Left lung (tissue), 10 donors: ENCODE measurements around the gene TRIM65. TPM values are rescaled to one million over a fixed set of nuclear protein-coding genes. Genes with fewer than 3 reads are reported as not detected.

Experiments
- ATAC-seq: fragments of 200-7000 bp; cut with Tn5 transposase; one replicate; pipeline ENCODE4 v1.9.1; 2020; ENCODE audit warnings: moderate library complexity
- DNase-seq, 4 donors: peaks; one replicate each; pipeline ENCODE4 v3.0.0-alpha.2; 2013 to 2020
- H3K27ac ChIP-seq, 2 donors: fragments of 200-600 bp; sonication (generic) in 1 of 2; one replicate each; pipeline versions ENCODE4 v1.5.0 to v1.8.0; 2020 to 2021
- H3K27me3 ChIP-seq, 2 donors: fragments of 200-600 bp; sonication (generic) in 1 of 2; one replicate each; pipeline versions ENCODE4 v1.5.0 to v1.8.0; 2020 to 2021
- H3K36me3 ChIP-seq, 2 donors: fragments of 200-600 bp; sonication (generic) in 1 of 2; one replicate each; pipeline versions ENCODE4 v1.5.0 to v1.8.0; 2020 to 2021
- H3K4me1 ChIP-seq, 2 donors: fragments of 200-600 bp; one replicate each; pipeline ENCODE4 v1.8.0; 2021
- H3K4me3 ChIP-seq, 2 donors: fragments of 200-600 bp; sonication (generic) in 1 of 2; one replicate each; pipeline versions ENCODE4 v1.5.0 to v1.8.0; 2020 to 2021; ENCODE audit warnings: mild to moderate bottlenecking in 1 of 2
- H3K9me3 ChIP-seq, 2 donors: fragments of 200-600 bp; sonication (generic) in 1 of 2; one replicate each; pipeline versions ENCODE4 v1.5.0 to v1.8.0; 2020 to 2021
- CTCF ChIP-seq, 2 donors: fragments of 200-600 bp; sonication (generic) in 1 of 2; IDR thresholded peaks; one replicate each; pipeline versions ENCODE4 v1.5.0 to v1.8.0; 2021; ENCODE audit warnings: antibody characterized with exemption in 2 of 2
- intact Hi-C, 2 donors: fragments of 100-400 bp; cut with DNase I; formaldehyde crosslinking; loops; one replicate each; pipeline versions ENCODE4 v1.11.2 to v1.14.2; 2022
- polyA plus RNA-seq, 6 donors: library from polyadenylated mRNA; unstranded; fragments of 120-200 nt; gene quantifications; one replicate each; pipeline ENCODE4 v1.2.1, GENCODE V29; 2013; ENCODE audit not compliant: insufficient read length in 6 of 6
- total RNA-seq, 2 donors: library from RNA; stranded (reverse); fragmentation: NEBNext Ultra II Directional; extraction: Animal tissue kit (Norgen Biotek cat#: 25700); gene quantifications; one replicate each; pipeline ENCODE4 v1.2.1, GENCODE V29; 2021
- donor health status: DM: no; HTN: yes; CAD: no.
- donor health status: DM: no; HTN: no; CAD: no.

Gene TRIM65
- total and polyA plus RNA-seq, 8 donors, result 15.8 to 35.1 (median 20.0) TPM

- Histone ChIP-seq H3K27ac (no peak overlapping the region), H3K36me3 (no peaks in the 10 kb centered on the region), H3K27me3 (no peaks in the 10 kb centered on the region), H3K4me1 (peaks cover 0 to 4% of the 10 kb centered on the region in 2 donors), H3K9me3 (no peaks in the 10 kb centered on the region), H3K4me3 (no peak overlapping the region)
- no peak for ATAC-seq
- intact Hi-C loops, result no loop called here
- no peak for TF ChIP-seq CTCF (IDR thresholded peaks at IDR 0.05)
- DNase-seq, result peak in 1 of 4 donors; percentile 17
These were observed 34.3 kb upstream of the TRIM65 start for GRCh38 chr17:75931062-75931461.

GRCh38 chr17:75927286-75927922 is 30.7 kb upstream of the TRIM65 start:
- no peaks in the 10 kb centered on the region for H3K36me3 ChIP-seq
- intact Hi-C loops, result no loop called here
- H3K4me1 ChIP-seq, result peaks cover 0 to 4% of the 10 kb centered on the region in 2 donors
- peak in 2 of 4 donors; percentile 30 to 74 for DNase-seq
- peak; percentile 30 to 50 for TF ChIP-seq CTCF (IDR thresholded peaks at IDR 0.05)
- no peak overlapping the region for H3K27ac ChIP-seq
- no peaks in the 10 kb centered on the region for H3K27me3 ChIP-seq
- no peaks in the 10 kb centered on the region for H3K9me3 ChIP-seq
- no peak overlapping the region for H3K4me3 ChIP-seq
- peak; percentile 86 for ATAC-seq

- no peaks in the 10 kb centered on the region for H3K27me3 ChIP-seq
- H3K4me3 ChIP-seq, result no peak overlapping the region
- H3K27ac ChIP-seq, result no peak overlapping the region
- ATAC-seq (no peak), DNase-seq (no peak)
- no peaks in the 10 kb centered on the region for H3K36me3 ChIP-seq
- H3K9me3 ChIP-seq, result no peaks in the 10 kb centered on the region
- peaks cover 0 to 4% of the 10 kb centered on the region in 2 donors for H3K4me1 ChIP-seq
- intact Hi-C loops, result no loop called here
- no peak for TF ChIP-seq CTCF (IDR thresholded peaks at IDR 0.05)
These were observed 29.7 kb upstream of the TRIM65 start for GRCh38 chr17:75926456-75926855.

- ATAC-seq (no peak), DNase-seq (peak in 1 of 4 donors; percentile 67)
- Histone ChIP-seq H3K9me3 (no peaks in the 10 kb centered on the region), H3K4me3 (no peak overlapping the region), H3K27me3 (no peaks in the 10 kb centered on the region), H3K4me1 (peaks cover 0 to 4% of the 10 kb centered on the region in 2 donors), H3K36me3 (no peaks in the 10 kb centered on the region), H3K27ac (no peak overlapping the region)
- TF ChIP-seq CTCF (IDR thresholded peaks at IDR 0.05), result no peak
- intact Hi-C loops, result no loop called here
These were observed 29.2 kb upstream of the TRIM65 start for GRCh38 chr17:75925912-75926311.

GRCh38 chr17:75925103-75925502 is 28.4 kb upstream of the TRIM65 start:
- TF ChIP-seq CTCF (IDR thresholded peaks at IDR 0.05), result no peak

More at GRCh38 chr17:75925103-75925502, 28.4 kb upstream of the TRIM65 start:
- DNase-seq (peak in 1 of 4 donors; percentile 35), ATAC-seq (no peak)
- intact Hi-C loops, result no loop called here
- Histone ChIP-seq H3K9me3 (no peaks in the 10 kb centered on the region), H3K36me3 (no peaks in the 10 kb centered on the region), H3K27me3 (no peaks in the 10 kb centered on the region), H3K27ac (no peak overlapping the region), H3K4me3 (no peak overlapping the region), H3K4me1 (peaks cover 0 to 4% of the 10 kb centered on the region in 2 donors)
